ENCODE measurements around the gene RNF157. TPM values are rescaled to one million over a fixed set of nuclear protein-coding genes. Genes with fewer than 3 reads are reported as not detected.

The RNF157 gene
- total RNA-seq, 4 donors from 2014 or later, result 8.1 to 67.1 (median 23.9) TPM

DNA sequence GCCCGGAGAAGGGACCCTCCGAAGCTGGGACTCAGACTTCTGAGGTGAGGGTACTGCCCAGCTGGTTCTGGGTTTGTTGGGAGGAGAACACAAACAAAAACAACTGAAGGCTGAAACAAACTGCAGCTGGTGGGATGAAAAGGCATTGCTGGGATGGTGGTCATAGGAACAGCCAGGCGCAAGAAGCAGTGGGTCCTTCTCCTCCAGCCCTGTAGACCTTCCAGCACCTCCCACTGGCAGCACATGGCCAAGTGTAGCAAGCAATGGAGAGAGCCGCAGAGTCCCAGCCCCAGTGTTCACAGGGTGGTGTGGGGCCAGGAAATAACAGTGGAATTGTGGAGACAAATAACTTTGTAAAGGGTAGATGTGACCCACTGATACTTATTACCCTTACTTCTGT is 50.6 kb downstream of the RNF157 start:
- TF ChIP-seq CTCF (IDR thresholded peaks at IDR 0.05; ENCODE audit: low read depth), result no peak

- no peak for TF ChIP-seq CTCF (IDR thresholded peaks at IDR 0.05; ENCODE audit: low read depth)
Measured at GRCh38 chr17:76189247-76189646, 51.0 kb downstream of the RNF157 start.

DNA sequence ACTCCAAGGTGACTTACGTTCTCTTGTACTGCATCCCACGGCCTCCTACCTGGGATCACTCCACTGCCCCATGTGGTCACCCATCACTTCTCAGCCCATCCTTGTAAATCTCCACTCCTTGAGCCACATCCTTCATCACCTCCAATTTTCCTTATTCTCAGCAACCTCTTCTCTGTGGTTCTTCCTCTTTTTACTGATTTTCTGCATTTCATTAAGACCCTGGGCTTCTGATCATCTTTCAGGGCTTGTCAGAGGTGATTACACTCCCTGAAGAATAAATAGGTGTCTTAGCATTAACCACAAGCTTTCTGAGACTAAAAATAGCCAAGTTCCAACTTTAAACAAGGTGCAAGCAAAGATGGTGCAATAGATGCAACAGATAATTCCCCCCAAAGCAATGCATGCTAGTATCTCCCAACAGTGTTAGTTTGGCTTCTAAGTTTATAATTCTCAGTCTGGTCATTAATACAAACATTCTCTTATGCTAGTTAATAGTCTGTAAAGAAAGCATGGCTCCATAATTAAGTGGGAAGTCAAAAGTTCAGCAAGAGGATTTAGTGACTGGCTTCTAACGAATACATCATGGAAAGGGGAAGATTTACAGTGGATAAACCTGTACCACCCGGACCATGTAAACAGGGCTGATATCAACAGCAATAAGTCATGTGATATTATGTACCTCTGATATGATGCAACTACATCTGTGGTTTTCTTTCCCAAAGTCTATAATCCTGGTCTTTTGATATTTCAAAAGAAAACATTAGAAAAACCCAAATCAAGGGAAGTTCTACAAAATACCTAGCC is 51.9 kb downstream of the RNF157 start:
- TF ChIP-seq CTCF (IDR thresholded peaks at IDR 0.05; ENCODE audit: low read depth), result no peak

DNA sequence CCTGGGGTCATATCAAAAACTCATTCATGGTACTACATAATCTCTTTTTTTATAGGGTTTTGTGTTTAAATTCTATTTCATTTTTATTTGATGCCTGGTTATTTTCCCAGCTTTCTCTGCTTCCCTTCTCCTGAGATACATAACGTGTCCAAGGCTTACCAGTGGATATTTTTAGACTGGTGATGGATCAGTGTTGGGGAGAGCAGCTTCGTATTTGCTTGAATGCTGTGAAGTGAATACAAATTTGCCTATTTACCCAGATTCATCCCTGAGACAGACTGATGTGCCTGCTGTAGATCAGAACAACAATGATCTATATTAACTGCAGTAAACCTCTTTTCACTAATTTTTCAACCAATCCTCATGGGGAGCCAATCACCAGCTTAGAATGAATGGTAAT is 56.0 kb downstream of the RNF157 start:
- TF ChIP-seq CTCF (IDR thresholded peaks at IDR 0.05; ENCODE audit: low read depth), result no peak

DNA sequence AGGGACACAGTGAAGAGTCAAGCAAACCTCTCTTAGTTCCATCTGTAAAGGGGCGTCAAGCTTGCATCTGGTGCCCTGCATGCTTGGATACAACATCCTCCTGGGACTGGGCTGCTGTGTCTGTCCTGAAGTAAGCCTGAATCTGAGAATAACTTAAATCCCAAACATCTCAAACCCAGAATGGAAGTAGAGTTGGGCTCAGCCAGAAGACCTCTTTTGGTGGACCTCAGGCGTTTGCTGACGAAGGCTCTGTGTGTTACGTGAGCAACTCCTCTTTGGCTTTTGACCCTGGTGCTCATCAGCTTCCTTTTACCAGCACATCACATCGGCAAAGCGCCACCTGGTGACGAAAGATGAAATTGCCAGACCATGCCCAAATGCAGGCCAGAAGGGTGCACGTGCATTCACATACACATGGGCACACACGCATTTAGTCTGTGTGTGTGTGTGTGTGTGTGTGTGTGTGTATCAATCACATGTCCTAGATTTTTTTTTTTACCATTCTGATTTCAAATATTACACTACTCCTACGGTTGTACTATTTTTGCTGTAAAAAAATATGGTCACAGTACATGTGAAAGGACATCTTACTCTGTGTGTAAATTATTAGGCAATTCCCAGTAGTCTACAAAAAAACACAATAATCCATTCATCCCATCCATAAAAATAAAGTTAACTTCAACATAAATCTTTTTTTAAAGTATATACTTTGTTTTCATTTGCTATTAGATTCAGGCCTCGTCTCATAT is 58.1 kb downstream of the RNF157 start:
- no peak for TF ChIP-seq CTCF (IDR thresholded peaks at IDR 0.05; ENCODE audit: low read depth)

DNA sequence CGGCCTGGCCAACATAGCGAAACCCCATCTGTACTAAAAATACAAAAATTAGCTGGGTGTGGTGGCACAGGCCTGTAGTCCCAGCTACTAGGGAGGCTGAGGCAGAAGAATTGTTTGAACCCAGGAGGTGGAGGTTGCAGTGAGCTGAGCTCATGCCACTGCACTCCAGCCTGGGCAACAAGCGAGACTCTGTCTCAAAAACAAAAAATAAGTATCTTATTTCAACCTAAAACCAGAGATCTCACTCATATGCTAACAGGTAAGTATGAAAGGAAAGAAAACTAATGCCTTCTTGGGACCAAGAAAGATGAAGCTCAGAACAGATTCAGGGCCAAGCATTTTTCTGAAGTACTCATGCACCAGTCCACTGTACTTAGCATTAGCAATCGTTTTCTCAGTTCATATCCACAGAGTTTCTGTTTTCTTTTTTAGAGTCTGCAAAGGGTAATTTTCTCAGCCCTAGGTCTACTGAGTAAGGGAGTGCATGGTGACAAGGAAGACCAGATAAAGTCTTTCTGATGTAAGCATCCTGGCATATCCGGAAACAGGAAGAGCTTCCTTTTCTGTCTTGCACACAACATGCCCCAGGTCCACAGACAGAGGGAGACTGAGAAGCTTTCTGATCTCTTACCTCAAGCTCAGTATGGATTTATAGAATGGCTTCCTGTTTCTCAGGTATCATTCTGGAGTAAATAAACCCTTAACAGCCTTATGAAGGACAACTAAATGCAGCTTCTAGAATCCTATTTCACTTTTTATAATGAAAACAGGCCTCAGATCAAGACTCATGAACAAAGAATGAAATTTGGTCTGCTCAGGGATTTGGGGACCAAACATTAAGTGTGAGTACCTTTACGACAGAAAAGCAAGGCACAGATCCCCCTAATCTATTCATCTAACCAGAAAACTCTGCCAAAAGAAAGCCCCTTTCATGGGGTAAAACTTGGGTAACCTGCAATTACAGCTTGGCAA is 60.5 kb downstream of the RNF157 start:
- no peak for TF ChIP-seq CTCF (IDR thresholded peaks at IDR 0.05; ENCODE audit: low read depth)
